WTC11 (cell line): ENCODE results near the gene IL10RA.

ENCODE experiments used
- CREB1 ChIP-seq: sonication (generic); formaldehyde crosslinking; IDR thresholded peaks from 2 replicates; pipeline ENCODE4 v1.8.0; 2023; ENCODE audit warnings: mild to moderate bottlenecking, missing genetic modification reagents
- CREM ChIP-seq: sonication (generic); formaldehyde crosslinking; IDR thresholded peaks from 2 replicates; pipeline ENCODE4 v1.8.1; 2022; ENCODE audit warnings: mild to moderate bottlenecking, missing genetic modification reagents, moderate library complexity
- JUN ChIP-seq: sonication (generic); formaldehyde crosslinking; IDR thresholded peaks from 2 replicates; pipeline ENCODE4 v1.8.0; 2023; ENCODE audit warnings: mild to moderate bottlenecking, missing genetic modification reagents
- NFE2L1 ChIP-seq: sonication (generic); formaldehyde crosslinking; IDR thresholded peaks from 2 replicates; pipeline ENCODE4 v1.8.1; 2023; ENCODE audit warnings: missing genetic modification reagents
- NFYB ChIP-seq: sonication (generic); formaldehyde crosslinking; conservative IDR thresholded peaks from 2 replicates; pipeline ENCODE4 v1.8.0; 2022; ENCODE audit warnings: low read depth, missing genetic modification reagents
- TCF7 ChIP-seq: sonication (generic); formaldehyde crosslinking; IDR thresholded peaks from 2 replicates; pipeline ENCODE4 v1.8.0; 2022; ENCODE audit warnings: mild to moderate bottlenecking, low read depth, missing genetic modification reagents, moderate library complexity
- ZBTB21 ChIP-seq: sonication (generic); formaldehyde crosslinking; IDR thresholded peaks from 2 replicates; pipeline ENCODE4 v1.8.1; 2023; ENCODE audit warnings: mild to moderate bottlenecking, missing genetic modification reagents, borderline replicate concordance
- TF ChIP-seq, protein P1 (sequence below): sonication (generic); formaldehyde crosslinking; IDR thresholded peaks from 2 replicates; pipeline ENCODE4 v1.8.1; 2023; ENCODE audit warnings: mild to moderate bottlenecking, missing genetic modification reagents, moderate library complexity
- TF ChIP-seq, protein P2 (sequence below): fragments of 200-600 bp; IDR thresholded peaks from 2 replicates; pipeline ENCODE4 v1.8.0; 2022; ENCODE audit warnings: antibody characterized with exemption
- TF ChIP-seq, protein P3 (sequence below): fragments of 250-450 bp; sonication (Bioruptor Pico); conservative IDR thresholded peaks from 2 replicates; pipeline ENCODE4 v1.9.0; 2021; ENCODE audit warnings: mild to moderate bottlenecking
- TF ChIP-seq, protein P4 (sequence below): sonication (generic); formaldehyde crosslinking; conservative IDR thresholded peaks from 2 replicates; pipeline ENCODE4 v1.8.1; 2022; ENCODE audit warnings: mild to moderate bottlenecking, missing genetic modification reagents
- TF ChIP-seq, protein P5 (sequence below): sonication (generic); formaldehyde crosslinking; IDR thresholded peaks from 2 replicates; pipeline ENCODE4 v1.8.1; 2023; ENCODE audit warnings: mild to moderate bottlenecking, missing genetic modification reagents, moderate library complexity

DNA sequence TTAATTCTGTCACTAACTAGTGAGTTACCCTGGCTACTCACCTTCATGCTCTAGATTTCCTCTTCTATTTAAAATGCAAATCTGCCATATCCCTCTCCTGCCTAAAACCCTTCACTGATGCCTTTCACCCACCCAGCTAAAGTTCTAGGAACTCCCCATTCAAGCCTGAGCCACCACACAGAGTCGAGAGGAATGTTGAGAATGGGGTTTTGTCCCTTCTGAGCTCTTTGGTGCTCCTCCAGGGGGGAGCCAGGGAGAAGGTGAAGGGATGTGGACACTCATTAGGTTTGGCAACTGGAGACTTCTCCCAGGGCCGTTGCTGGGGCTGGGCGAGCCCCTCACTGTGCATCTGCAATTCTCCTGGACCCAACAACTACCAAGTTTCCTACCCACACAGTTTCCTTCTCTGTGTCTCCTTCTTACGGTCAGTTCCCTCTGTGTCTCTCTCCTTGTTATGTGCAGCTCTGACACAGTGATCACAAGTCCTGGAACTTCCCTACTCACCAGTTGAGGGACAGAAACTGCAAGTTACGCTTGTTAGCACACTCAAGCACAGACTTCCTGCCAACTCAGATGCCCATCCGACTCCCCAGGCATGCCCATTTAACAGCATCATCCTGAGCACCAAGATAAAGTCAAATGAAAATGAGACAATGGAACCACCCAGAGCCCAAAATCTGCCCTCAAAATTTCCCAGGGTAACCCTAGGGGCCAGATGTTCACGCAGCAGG is 6.5 kb upstream of the IL10RA start:
- TF ChIP-seq, protein P1, sequence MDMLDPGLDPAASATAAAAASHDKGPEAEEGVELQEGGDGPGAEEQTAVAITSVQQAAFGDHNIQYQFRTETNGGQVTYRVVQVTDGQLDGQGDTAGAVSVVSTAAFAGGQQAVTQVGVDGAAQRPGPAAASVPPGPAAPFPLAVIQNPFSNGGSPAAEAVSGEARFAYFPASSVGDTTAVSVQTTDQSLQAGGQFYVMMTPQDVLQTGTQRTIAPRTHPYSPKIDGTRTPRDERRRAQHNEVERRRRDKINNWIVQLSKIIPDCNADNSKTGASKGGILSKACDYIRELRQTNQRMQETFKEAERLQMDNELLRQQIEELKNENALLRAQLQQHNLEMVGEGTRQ (CRISPR knock-in tag) = no peak
- TF ChIP-seq, protein P2, sequence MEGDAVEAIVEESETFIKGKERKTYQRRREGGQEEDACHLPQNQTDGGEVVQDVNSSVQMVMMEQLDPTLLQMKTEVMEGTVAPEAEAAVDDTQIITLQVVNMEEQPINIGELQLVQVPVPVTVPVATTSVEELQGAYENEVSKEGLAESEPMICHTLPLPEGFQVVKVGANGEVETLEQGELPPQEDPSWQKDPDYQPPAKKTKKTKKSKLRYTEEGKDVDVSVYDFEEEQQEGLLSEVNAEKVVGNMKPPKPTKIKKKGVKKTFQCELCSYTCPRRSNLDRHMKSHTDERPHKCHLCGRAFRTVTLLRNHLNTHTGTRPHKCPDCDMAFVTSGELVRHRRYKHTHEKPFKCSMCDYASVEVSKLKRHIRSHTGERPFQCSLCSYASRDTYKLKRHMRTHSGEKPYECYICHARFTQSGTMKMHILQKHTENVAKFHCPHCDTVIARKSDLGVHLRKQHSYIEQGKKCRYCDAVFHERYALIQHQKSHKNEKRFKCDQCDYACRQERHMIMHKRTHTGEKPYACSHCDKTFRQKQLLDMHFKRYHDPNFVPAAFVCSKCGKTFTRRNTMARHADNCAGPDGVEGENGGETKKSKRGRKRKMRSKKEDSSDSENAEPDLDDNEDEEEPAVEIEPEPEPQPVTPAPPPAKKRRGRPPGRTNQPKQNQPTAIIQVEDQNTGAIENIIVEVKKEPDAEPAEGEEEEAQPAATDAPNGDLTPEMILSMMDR = no peak
- TF ChIP-seq TCF7 (CRISPR knock-in tag) (no peak), ZBTB21 (CRISPR knock-in tag) (no peak), NFE2L1 (no peak), JUN (CRISPR knock-in tag) (no peak), NFYB (no peak), CREM (no peak), CREB1 (CRISPR knock-in tag) (no peak)
- TF ChIP-seq, protein P3, sequence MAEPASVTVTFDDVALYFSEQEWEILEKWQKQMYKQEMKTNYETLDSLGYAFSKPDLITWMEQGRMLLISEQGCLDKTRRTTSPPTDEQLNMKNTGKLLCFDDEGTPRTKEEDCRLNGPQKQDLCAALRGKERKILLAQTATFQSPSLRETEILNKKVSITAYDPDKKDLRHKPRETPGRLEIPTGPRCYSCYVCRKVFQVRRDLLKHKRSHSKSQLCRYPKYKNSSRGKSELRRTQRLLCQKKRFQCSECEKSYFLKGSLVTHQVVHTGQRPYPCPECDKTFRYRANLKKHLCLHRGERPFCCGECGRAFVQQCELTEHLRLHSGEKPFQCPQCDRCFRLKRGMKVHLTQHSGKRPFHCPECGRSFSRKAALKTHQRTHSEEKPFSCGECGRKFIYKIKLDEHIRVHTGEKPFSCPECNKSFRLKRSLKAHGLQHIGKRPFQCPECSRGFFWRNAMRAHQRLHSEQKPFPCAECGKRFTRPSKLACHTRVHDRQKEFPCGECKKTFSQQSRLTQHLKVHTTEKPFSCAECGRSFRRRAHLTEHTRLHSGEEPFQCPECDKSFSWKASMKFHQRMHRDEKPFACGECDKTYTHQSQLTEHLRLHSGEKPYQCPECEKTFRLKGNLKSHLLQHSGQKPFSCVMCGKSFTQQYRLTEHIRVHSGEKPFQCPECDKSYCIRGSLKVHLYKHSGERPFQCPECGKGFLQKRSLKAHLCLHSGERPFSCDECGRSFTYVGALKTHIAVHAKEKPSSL (CRISPR knock-in tag) = no peak
- TF ChIP-seq, protein P4, sequence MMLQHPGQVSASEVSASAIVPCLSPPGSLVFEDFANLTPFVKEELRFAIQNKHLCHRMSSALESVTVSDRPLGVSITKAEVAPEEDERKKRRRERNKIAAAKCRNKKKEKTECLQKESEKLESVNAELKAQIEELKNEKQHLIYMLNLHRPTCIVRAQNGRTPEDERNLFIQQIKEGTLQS (CRISPR knock-in tag) = no peak
- TF ChIP-seq, protein P5, sequence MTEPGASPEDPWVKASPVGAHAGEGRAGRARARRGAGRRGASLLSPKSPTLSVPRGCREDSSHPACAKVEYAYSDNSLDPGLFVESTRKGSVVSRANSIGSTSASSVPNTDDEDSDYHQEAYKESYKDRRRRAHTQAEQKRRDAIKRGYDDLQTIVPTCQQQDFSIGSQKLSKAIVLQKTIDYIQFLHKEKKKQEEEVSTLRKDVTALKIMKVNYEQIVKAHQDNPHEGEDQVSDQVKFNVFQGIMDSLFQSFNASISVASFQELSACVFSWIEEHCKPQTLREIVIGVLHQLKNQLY (CRISPR knock-in tag) = no peak
